ENCODE measurements around the gene NFE2L3.
"Not testable (repeated sequence)": the region's sequence is repeated elsewhere in the genome, so short reads cannot be mapped to it uniquely, and the experiment has no call there.

DNA sequence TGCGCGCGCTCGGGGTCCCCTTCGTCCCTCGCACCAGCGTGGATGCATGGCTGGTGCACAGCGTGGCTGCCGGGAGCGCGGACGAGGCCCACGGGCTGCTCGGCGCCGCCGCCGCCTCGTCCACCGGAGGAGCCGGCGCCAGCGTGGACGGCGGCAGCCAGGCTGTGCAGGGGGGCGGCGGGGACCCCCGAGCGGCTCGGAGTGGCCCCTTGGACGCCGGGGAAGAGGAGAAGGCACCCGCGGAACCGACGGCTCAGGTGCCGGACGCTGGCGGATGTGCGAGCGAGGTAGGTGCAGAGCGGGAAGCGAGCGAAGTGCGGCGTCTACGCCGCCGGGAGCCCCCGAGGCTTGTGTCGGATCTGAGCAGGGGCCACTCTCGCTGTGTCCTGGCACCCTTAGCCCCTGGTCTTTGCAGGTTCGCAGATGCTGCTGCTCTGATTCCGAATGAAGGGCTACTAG, 813 bp downstream of the NFE2L3 start:
- not testable (repeated sequence) for TF ChIP-seq POLR2A (IDR thresholded peaks at IDR 0.05)
- TF ChIP-seq, protein P1, sequence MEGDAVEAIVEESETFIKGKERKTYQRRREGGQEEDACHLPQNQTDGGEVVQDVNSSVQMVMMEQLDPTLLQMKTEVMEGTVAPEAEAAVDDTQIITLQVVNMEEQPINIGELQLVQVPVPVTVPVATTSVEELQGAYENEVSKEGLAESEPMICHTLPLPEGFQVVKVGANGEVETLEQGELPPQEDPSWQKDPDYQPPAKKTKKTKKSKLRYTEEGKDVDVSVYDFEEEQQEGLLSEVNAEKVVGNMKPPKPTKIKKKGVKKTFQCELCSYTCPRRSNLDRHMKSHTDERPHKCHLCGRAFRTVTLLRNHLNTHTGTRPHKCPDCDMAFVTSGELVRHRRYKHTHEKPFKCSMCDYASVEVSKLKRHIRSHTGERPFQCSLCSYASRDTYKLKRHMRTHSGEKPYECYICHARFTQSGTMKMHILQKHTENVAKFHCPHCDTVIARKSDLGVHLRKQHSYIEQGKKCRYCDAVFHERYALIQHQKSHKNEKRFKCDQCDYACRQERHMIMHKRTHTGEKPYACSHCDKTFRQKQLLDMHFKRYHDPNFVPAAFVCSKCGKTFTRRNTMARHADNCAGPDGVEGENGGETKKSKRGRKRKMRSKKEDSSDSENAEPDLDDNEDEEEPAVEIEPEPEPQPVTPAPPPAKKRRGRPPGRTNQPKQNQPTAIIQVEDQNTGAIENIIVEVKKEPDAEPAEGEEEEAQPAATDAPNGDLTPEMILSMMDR (IDR thresholded peaks at IDR 0.05) = not testable (repeated sequence)
